Measurements from ENCODE around the gene GRHL1. TPM values are rescaled to one million over a fixed set of nuclear protein-coding genes. Genes with fewer than 3 reads are reported as not detected.

Gene GRHL1
- total and polyA plus RNA-seq, 2 of the 8 experiments (the other 6 are each of a cell fraction or from before 2014, with no cell fraction given), result 1.3 to 3.6 TPM

DNA sequence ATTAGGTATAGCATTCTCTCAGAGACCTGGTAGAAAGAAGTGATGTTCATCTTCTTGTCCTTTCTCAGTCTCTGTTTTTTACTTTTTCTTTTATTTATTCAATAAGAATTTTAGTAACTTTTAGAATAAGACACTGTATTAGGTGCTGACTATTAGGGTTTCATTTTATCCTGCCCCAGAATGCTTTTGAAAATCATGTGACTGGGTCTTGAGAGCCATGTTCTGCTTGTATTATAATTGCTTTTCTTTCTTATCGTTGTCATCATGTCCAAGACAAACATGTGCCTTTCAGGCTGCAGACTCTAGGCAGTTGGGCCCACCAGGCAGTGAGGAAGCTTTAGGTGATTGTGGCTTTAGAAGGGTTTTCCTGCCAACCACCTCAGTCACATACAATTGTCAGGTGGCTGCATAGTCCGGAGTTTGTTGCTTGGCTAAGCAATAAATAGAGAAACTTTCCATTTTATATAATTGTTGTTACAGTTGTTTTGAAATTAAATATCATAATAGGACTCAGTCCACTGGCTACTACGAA, 15.1 kb downstream of the GRHL1 start:
- Histone ChIP-seq H3K56ac (replicated peaks; ENCODE audit: insufficient read length, low read depth, low read length) (no peak overlapping the region), H2AK5ac (ENCODE audit: low read depth, low read length) (no peak overlapping the region), H2BK120ac (replicated peaks; ENCODE audit: low read depth, low read length) (no peak overlapping the region), H3K79me1 (ENCODE audit: low read depth, low read length) (no peaks in the 10 kb centered on the region), H3K27ac (ENCODE audit: low read depth, low read length) (no peak overlapping the region), H3K9ac (replicated peaks in 1 of 4; ENCODE audit: extremely low read depth in 1 of 4, low read depth in 3 of 4, low read length in 3 of 4) (no peak overlapping the region), H3K4me3 (ENCODE audit: extremely low read depth in 1 of 4, insufficient read depth in 2 of 4, low read depth in 3 of 4, low read length in 4 of 4) (no peak overlapping the region), H3K18ac (ENCODE audit: extremely low read depth, low read length) (no peak overlapping the region), H2AFZ (ENCODE audit: low read length) (no peak overlapping the region), H3K27me3 (replicated peaks in 1 of 4; ENCODE audit: control insufficient read depth in 3 of 4, extremely low read depth in 1 of 4, insufficient read depth in 3 of 4, low read length in 3 of 4) (no peaks in the 10 kb centered on the region), H3K9me3 (ENCODE audit: insufficient read depth in 2 of 2, low read depth in 1 of 2, low read length in 1 of 2) (no peaks in the 10 kb centered on the region), H3K79me2 (ENCODE audit: control insufficient read depth in 1 of 2, insufficient read depth in 2 of 2, low read length in 2 of 2) (no peaks in the 10 kb centered on the region), H3K14ac (ENCODE audit: insufficient read length) (no peak overlapping the region), H3K4ac (replicated peaks; ENCODE audit: insufficient read length, low read depth, low read length) (no peak overlapping the region), H2BK20ac (ENCODE audit: low read length) (no peak overlapping the region), H2BK12ac (ENCODE audit: low read depth, low read length) (no peak overlapping the region), H4K5ac (ENCODE audit: insufficient read length, low read depth, low read length) (no peak overlapping the region), H4K91ac (replicated peaks; ENCODE audit: insufficient read length, low read length) (no peak overlapping the region), H3K23ac (ENCODE audit: insufficient read length) (no peak overlapping the region), H4K8ac (ENCODE audit: extremely low read depth, insufficient read depth, low read length) (no peak overlapping the region), H2BK15ac (ENCODE audit: low read length) (no peak overlapping the region), H3K4me2 (ENCODE audit: insufficient read depth in 1 of 2, low read depth in 2 of 2, low read length in 2 of 2) (no peak overlapping the region), H3K36me3 (ENCODE audit: control insufficient read depth in 2 of 4, insufficient read depth in 4 of 4, low read length in 3 of 4) (0 out of 8 replicates have a peak, but pooled peaks cover 0 to 2% (median 0%) of the 10 kb centered on the region in 4 experiments), H3K4me1 (replicated peaks in 1 of 4; ENCODE audit: control insufficient read depth in 3 of 4, insufficient read depth in 4 of 4, low read length in 3 of 4) (no peaks in the 10 kb centered on the region), H3K23me2 (ENCODE audit: low read depth, low read length) (no peaks in the 10 kb centered on the region), H4K20me1 (replicated peaks in 1 of 2; ENCODE audit: control insufficient read depth in 1 of 2, insufficient read depth in 2 of 2, low read length in 2 of 2) (no peaks in the 10 kb centered on the region), H2BK5ac (ENCODE audit: low read depth, low read length) (no peak overlapping the region)
- WGBS, 2 experiments (ENCODE audit: extremely low coverage in 1 of 2, insufficient coverage in 1 of 2, insufficient read length in 1 of 2, insufficient replicate concordance in 2 of 2, low coverage in 1 of 2, low lambda C conversion rate in 2 of 2, missing lambda C conversion rate in 1 of 2), result 97% methylated on average over 3 of the region's 3 CpGs; no CpG with 5 or more reads in 1 of the 2 experiments
- ChIA-PET POLR2A (ENCODE audit: partially characterized antibody) (no interaction called here), CTCF (ENCODE audit: partially characterized antibody) (interaction anchor here (0.7 to 2.4 kb wide), 2 partner anchors 11 to 18 kb away, joined by 3 to 15 read pairs; no protein-coding TSS in a partner anchor)
- TF ChIP-seq EGR1 (IDR thresholded peaks at IDR 0.05; ENCODE audit: borderline replicate concordance, low read depth, low read length) (no peak), SP2 (IDR thresholded peaks at IDR 0.05; ENCODE audit: low read length) (no peak), BCL11A (IDR thresholded peaks at IDR 0.05; ENCODE audit: low read depth in 2 of 2, low read length in 2 of 2) (no peak)
- FAIRE-seq (no peak), DNase-seq (ENCODE audit: low read depth in 1 of 2, low spot score in 2 of 2) (no peak)

All from H1 (cell line).